GM12801 (cell line): ENCODE measurements around the gene FANK1.

Experiments used
- CTCF ChIP-seq: IDR thresholded peaks from one replicate; pipeline ENCODE4 v1.5.1; 2011; ENCODE audit warnings: control low read depth; ENCODE audit not compliant: insufficient read length; ENCODE audit errors: extremely low read depth

Gene FANK1

GRCh38 chr10:126058104-126058503 lies 161.7 kb downstream of the FANK1 start:
- TF ChIP-seq CTCF, result no peak

- no peak for TF ChIP-seq CTCF
Observed at GRCh38 chr10:126058507-126058906, 162.1 kb downstream of the FANK1 start.
